HEK293 (cell line): Measurements from ENCODE around the gene FLNA.
A peak's percentile ranks its signal among the peaks of the same experiment; 100 is the strongest.

Experiments
- CTCF ChIA-PET: fragments of 350-600 bp; formaldehyde crosslinking; extraction: SDS; loops from one replicate; lab custom pipeline; 2021; ENCODE audit warnings: antibody characterized with exemption; lab: Yijun Ruan, JAX
- POLR2A ChIA-PET: fragments of 300-600 bp; formaldehyde crosslinking; extraction: SDS; loops from one replicate; lab custom pipeline; 2020; ENCODE audit warnings: antibody characterized with exemption, inconsistent platforms; lab: Yijun Ruan, JAX
- H3K27ac ChIP-seq: fragments of 200-500 bp; sonication (Bioruptor generic); 2 replicates; pipeline ENCODE4 v1.5.1; 2014; ENCODE audit warnings: low read depth, low read length, control low read depth, inconsistent platforms; ENCODE audit errors: extremely low read depth
- H3K36me3 ChIP-seq, 2 experiments: fragments of 200-500 bp in 1 of 2; sonication (Bioruptor generic) in 1 of 2; 1 replicate in 1 of 2; 2 replicates in 1 of 2; pipeline ENCODE4 v1.5.1; 2014 to 2017; ENCODE audit warnings: inconsistent platforms in 2 of 2, low read length in 2 of 2; ENCODE audit not compliant: control insufficient read depth in 2 of 2, insufficient read depth in 1 of 2
- H3K4me1 ChIP-seq: fragments of 200-500 bp; sonication (Bioruptor generic); 2 replicates; pipeline ENCODE4 v1.5.1; 2014; ENCODE audit warnings: mild to moderate bottlenecking, low read length, inconsistent platforms; ENCODE audit not compliant: control insufficient read depth, insufficient read depth
- H3K4me3 ChIP-seq: 2 replicates; pipeline ENCODE4 v1.5.1; 2011; ENCODE audit warnings: low read depth, mild to moderate bottlenecking, control low read depth, low read length, moderate library complexity
- H3K9me3 ChIP-seq: fragments of 200-500 bp; sonication (Bioruptor generic); 2 replicates; pipeline ENCODE4 v1.5.1; 2014; ENCODE audit warnings: low read depth, low read length, inconsistent platforms; ENCODE audit not compliant: control insufficient read depth, insufficient read depth
- EGR2 ChIP-seq: fragments of 450-650 bp; formaldehyde crosslinking; IDR thresholded peaks from 2 replicates; pipeline ENCODE4 v1.5.1; 2016; ENCODE audit warnings: low read depth, missing biosample characterization, missing genetic modification characterization
- HIC1 ChIP-seq: fragments of 450-650 bp; formaldehyde crosslinking; IDR thresholded peaks from 2 replicates; pipeline ENCODE4 v1.5.1; 2016; ENCODE audit warnings: missing biosample characterization, missing genetic modification characterization
- IKZF3 ChIP-seq: fragments of 450-650 bp; IDR thresholded peaks from 2 replicates; pipeline ENCODE4 v1.5.0; 2018; ENCODE audit warnings: missing biosample characterization, mild to moderate bottlenecking, missing genetic modification characterization, moderate library complexity
- KLF8 ChIP-seq: fragments of 450-650 bp; formaldehyde crosslinking; IDR thresholded peaks from 2 replicates; pipeline ENCODE4 v1.5.1; 2016; ENCODE audit warnings: missing biosample characterization, missing genetic modification characterization
- TRIM28 ChIP-seq: IDR thresholded peaks from 2 replicates; pipeline ENCODE4 v1.6.1; 2011; ENCODE audit warnings: low read length, control low read depth, borderline replicate concordance
- TSHZ1 ChIP-seq: fragments of 450-650 bp; formaldehyde crosslinking; IDR thresholded peaks from 2 replicates; pipeline ENCODE4 v1.5.1; 2016; ENCODE audit warnings: missing biosample characterization, missing genetic modification characterization, borderline replicate concordance
- ZBTB8A ChIP-seq: fragments of 450-650 bp; formaldehyde crosslinking; IDR thresholded peaks from 2 replicates; pipeline ENCODE4 v1.5.1; 2016; ENCODE audit warnings: missing biosample characterization, missing genetic modification characterization
- ZNF514 ChIP-seq: fragments of 450-650 bp; formaldehyde crosslinking; IDR thresholded peaks from 2 replicates; pipeline ENCODE4 v1.5.1; 2016; ENCODE audit warnings: missing biosample characterization, missing genetic modification characterization
- ZNF571 ChIP-seq: fragments of 450-650 bp; formaldehyde crosslinking; IDR thresholded peaks from 2 replicates; pipeline ENCODE4 v1.5.0; 2017; ENCODE audit warnings: missing biosample characterization, missing genetic modification characterization
- ZNF664 ChIP-seq: fragments of 450-650 bp; formaldehyde crosslinking; IDR thresholded peaks from 2 replicates; pipeline ENCODE4 v1.5.1; 2016; ENCODE audit warnings: missing biosample characterization, missing genetic modification characterization
- ZNF701 ChIP-seq: fragments of 450-650 bp; formaldehyde crosslinking; IDR thresholded peaks from 2 replicates; pipeline ENCODE4 v1.5.1; 2016; ENCODE audit warnings: missing biosample characterization, missing genetic modification characterization
- ZNF830 ChIP-seq: fragments of 450-650 bp; IDR thresholded peaks from 2 replicates; pipeline ENCODE4 v1.5.0; 2018; ENCODE audit warnings: missing biosample characterization, missing genetic modification characterization, low read depth, mild to moderate bottlenecking, moderate library complexity
- ZSCAN4 ChIP-seq: fragments of 450-650 bp; formaldehyde crosslinking; IDR thresholded peaks from 2 replicates; pipeline ENCODE4 v1.5.1; 2017; ENCODE audit warnings: missing biosample characterization, missing genetic modification characterization
- TF ChIP-seq, protein P1 (sequence below): fragments of 450-650 bp; formaldehyde crosslinking; IDR thresholded peaks from 2 replicates; pipeline ENCODE4 v1.5.1; 2016; ENCODE audit warnings: missing biosample characterization, missing genetic modification characterization

Gene FLNA

DNA sequence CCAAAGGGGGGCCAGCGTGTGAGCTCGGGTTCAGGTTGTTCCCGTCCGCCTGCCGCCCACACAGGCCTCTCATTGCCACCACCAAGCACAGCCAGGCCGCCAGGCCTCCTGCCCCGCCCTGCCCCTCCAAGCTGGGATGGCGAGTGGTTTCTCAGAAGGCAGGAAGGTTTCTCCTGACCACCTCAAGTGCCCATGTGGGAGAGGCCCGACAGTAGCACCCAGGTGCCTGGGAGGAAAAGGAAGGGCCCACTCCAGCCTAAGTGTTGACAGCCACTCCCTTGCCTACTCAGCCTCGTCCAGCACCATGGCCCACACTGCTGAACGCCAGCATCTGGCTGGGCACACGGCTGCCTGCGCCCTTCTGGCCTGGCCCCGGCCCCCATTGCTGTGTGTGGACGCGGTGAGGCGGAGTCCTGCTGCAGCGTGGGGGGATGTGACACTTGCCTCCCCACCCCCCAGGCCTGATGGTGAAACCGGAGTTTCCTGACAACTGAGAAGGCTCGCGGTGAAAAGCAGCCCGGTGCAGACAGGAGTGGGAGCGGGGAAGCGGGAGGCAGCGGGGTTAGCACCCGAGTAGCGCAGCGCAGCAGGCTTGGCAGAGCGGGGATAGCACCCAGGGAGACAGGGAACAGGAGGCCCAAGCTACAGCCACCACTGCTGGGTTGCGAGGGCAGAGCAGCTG lies 19.2 kb downstream of the FLNA start:
- no peaks in the 10 kb centered on the region for H3K9me3 ChIP-seq
- TF ChIP-seq, protein P1, sequence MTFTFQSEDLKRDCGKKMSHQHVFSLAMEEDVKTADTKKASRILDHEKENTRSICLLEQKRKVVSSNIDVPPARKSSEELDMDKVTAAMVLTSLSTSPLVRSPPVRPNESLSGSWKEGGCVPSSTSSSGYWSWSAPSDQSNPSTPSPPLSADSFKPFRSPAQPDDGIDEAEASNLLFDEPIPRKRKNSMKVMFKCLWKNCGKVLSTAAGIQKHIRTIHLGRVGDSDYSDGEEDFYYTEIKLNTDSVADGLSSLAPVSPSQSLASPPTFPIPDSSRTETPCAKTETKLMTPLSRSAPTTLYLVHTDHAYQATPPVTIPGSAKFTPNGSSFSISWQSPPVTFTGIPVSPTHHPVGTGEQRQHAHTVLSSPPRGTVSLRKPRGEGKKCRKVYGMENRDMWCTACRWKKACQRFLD (tag by site-specific recombination), result no peak
- TF ChIP-seq HIC1 (tag by site-specific recombination) (peak; percentile 26; the same call in 1 of the 2 replicates), KLF8 (tag by site-specific recombination) (0 out of 2 replicates have a peak, but pooled peaks have one; percentile 12), ZNF514 (tag by site-specific recombination) (no peak)
- no peak overlapping the region for H3K27ac ChIP-seq
- peaks cover 3 to 100% of the 10 kb centered on the region in 2 experiments; a peak in 1 of 3 replicates for H3K36me3 ChIP-seq
- H3K4me1 ChIP-seq, result no peaks in the 10 kb centered on the region
- POLR2A ChIA-PET, result interaction anchor here (0.7 to 1.5 kb wide), 5 partner anchors 8 to 135 kb away, joined by 3 to 7 read pairs (median 3); partner anchors contain the start of gene SLC10A3
- H3K4me3 ChIP-seq, result no peak overlapping the region
- CTCF ChIA-PET, result no interaction called here

GRCh38 chrX:154354516-154354915 lies 19.9 kb downstream of the FLNA start:
- H3K4me3 ChIP-seq, result no peak overlapping the region
- CTCF ChIA-PET, result no interaction called here
- POLR2A ChIA-PET, result interaction anchor here (0.9 to 1.6 kb wide), 3 partner anchors 8 to 17 kb away, joined by 4 to 6 read pairs (median 5); no protein-coding TSS in a partner anchor
- TF ChIP-seq ZNF701 (tag by site-specific recombination) (no peak), ZNF664 (tag by site-specific recombination) (no peak), ZBTB8A (tag by site-specific recombination) (no peak), ZSCAN4 (no peak), IKZF3 (no peak), ZNF830 (tag by site-specific recombination) (no peak), ZNF571 (tag by site-specific recombination) (no peak), TSHZ1 (tag by site-specific recombination) (no peak), EGR2 (tag by site-specific recombination) (no peak), TRIM28 (no peak)
- TF ChIP-seq, all 188 proteins: peak for 0
- peaks cover 3 to 100% of the 10 kb centered on the region in 2 experiments; a peak in 1 of 3 replicates for H3K36me3 ChIP-seq
- H3K4me1 ChIP-seq, result no peaks in the 10 kb centered on the region
- H3K9me3 ChIP-seq, result no peaks in the 10 kb centered on the region
- no peak overlapping the region for H3K27ac ChIP-seq
